Kidney (tissue), 22 donors: Measurements from ENCODE around the gene CDK19. TPM values are rescaled to one million over a fixed set of nuclear protein-coding genes. Genes with fewer than 3 reads are reported as not detected.

Source experiments
- DNase-seq, 5 donors: peaks; one replicate each; pipeline ENCODE4 v3.0.0-alpha.2; 2013 to 2020
- FAIRE-seq: peaks from 2 replicates; lab custom pipeline; 2012; peaks lifted over from hg19 to GRCh38; lab: Jason Lieb, UNC
- H3K27ac ChIP-seq, 2 donors: one replicate each; pipeline ENCODE4 v1.7.0; 2013; ENCODE audit warnings: low read depth in 2 of 2, low read length in 2 of 2, inconsistent platforms in 1 of 2
- H3K27me3 ChIP-seq: one replicate; pipeline ENCODE4 v1.7.1; 2013; ENCODE audit warnings: low read length, inconsistent platforms; ENCODE audit not compliant: control insufficient read depth, insufficient read depth
- H3K36me3 ChIP-seq, 3 donors: one replicate each; pipeline versions ENCODE4 v1.7.0 to v1.7.1; 2013; ENCODE audit warnings: low read length in 3 of 3, control low read depth in 1 of 3, inconsistent platforms in 1 of 3; ENCODE audit not compliant: insufficient read depth in 3 of 3, control insufficient read depth in 2 of 3
- H3K4me1 ChIP-seq, 3 donors: one replicate each; pipeline versions ENCODE4 v1.7.0 to v1.7.1; 2013; ENCODE audit warnings: low read length in 3 of 3, inconsistent platforms in 1 of 3, low read depth in 1 of 3; ENCODE audit not compliant: control insufficient read depth in 2 of 3, insufficient read depth in 2 of 3
- H3K4me3 ChIP-seq, 3 donors: one replicate each; pipeline versions ENCODE4 v1.7.0 to v1.8.1; 2013; ENCODE audit warnings: low read length in 3 of 3, control low read depth in 1 of 3, inconsistent platforms in 1 of 3
- H3K9ac ChIP-seq, 3 donors: one replicate each; pipeline versions ENCODE4 v1.7.0 to v1.7.1; 2013; ENCODE audit warnings: low read length in 3 of 3, control low read depth in 1 of 3, inconsistent platforms in 1 of 3
- H3K9me3 ChIP-seq, 3 donors: one replicate each; pipeline versions ENCODE4 v1.7.0 to v1.7.1; 2013; ENCODE audit warnings: low read length in 3 of 3, control low read depth in 1 of 3, inconsistent platforms in 1 of 3; ENCODE audit not compliant: control insufficient read depth in 2 of 3, insufficient read depth in 1 of 3
- CTCF ChIP-seq: IDR thresholded peaks from 3 replicates; pipeline ENCODE4 v1.5.1; 2012; ENCODE audit warnings: mild to moderate bottlenecking, moderate library complexity, borderline replicate concordance; ENCODE audit not compliant: insufficient read depth; ENCODE audit errors: extremely low read depth
- intact Hi-C: fragments of 100-400 bp; cut with DNase I; formaldehyde crosslinking; loops from one replicate; pipeline ENCODE4 v1.11.1; 2022
- long read RNA-seq, 10 donors: library from polyadenylated mRNA in 1 of 10; unstranded in 1 of 10; transcript quantifications; one replicate each; pipeline ENCODE4 v2.0.0 and lab custom pipeline, GENCODE V29; 2021 to 2026
- polyA plus RNA-seq: library from polyadenylated mRNA; stranded (reverse); fragments of 350-450 nt; fragmentation: Illumina TruSeq; extraction: RNeasy Lipid Tissue Mini Kit (QIAGEN cat#74804); gene quantifications from one replicate; pipeline ENCODE4 v1.2.3, GENCODE V29; 2014; ENCODE audit warnings: low read depth, low replicate concordance; ENCODE audit not compliant: insufficient read depth
- total RNA-seq: library from RNA; stranded (reverse); fragmentation: NEBNext Ultra II Directional; extraction: Animal tissue kit (Norgen Biotek cat#: 25700); gene quantifications from one replicate; pipeline ENCODE4 v1.2.1, GENCODE V29; 2021
- donor health status: control.
- donor health status: control.
- donor health status: control.
- donor health status: control.
- donor health status: control.
- donor health status: DM: yes; HTN: yes; CAD: no.
- donor health status: Normal renal cell carcinoma (clear cell type).

Gene CDK19
- total RNA-seq (20.4 TPM), polyA plus RNA-seq (4.9 TPM)
- long read RNA-seq, donor 1, full-length matches to known transcripts = 2 of 11 reads
- long read RNA-seq, donor 1, partial matches to known transcripts = 9 of 11 reads
- long read RNA-seq, donor 1, other reads (novel, unspliced or antisense) = 0 of 11 reads
- long read RNA-seq, donor 2, full-length matches to known transcripts = 1 of 131 reads
- long read RNA-seq, donor 2, partial matches to known transcripts = 101 of 131 reads
- long read RNA-seq, donor 2, other reads (novel, unspliced or antisense) = 29 of 131 reads
- long read RNA-seq, donor 3, partial matches to known transcripts = 8 of 8 reads
- long read RNA-seq, donor 3, other reads (novel, unspliced or antisense) = 0 of 8 reads
- long read RNA-seq, donor 4, full-length matches to known transcripts = 4 of 20 reads
- long read RNA-seq, donor 4, partial matches to known transcripts = 0 of 20 reads
- long read RNA-seq, donor 4, other reads (novel, unspliced or antisense) = 16 of 20 reads
- long read RNA-seq, donor 5 = 0 reads
- long read RNA-seq, donor 6, partial matches to known transcripts = 13 of 13 reads
- long read RNA-seq, donor 6, other reads (novel, unspliced or antisense) = 0 of 13 reads
- long read RNA-seq, donor 7, partial matches to known transcripts = 3 of 7 reads
- long read RNA-seq, donor 7, other reads (novel, unspliced or antisense) = 4 of 7 reads
- long read RNA-seq, donor 8, full-length matches to known transcripts = 3 of 140 reads
- long read RNA-seq, donor 8, partial matches to known transcripts = 118 of 140 reads
- long read RNA-seq, donor 8, other reads (novel, unspliced or antisense) = 19 of 140 reads
- long read RNA-seq, donor 9, full-length matches to known transcripts = 2 of 2 reads
- long read RNA-seq, donor 9, partial matches to known transcripts = 0 of 2 reads
- long read RNA-seq, donor 9, other reads (novel, unspliced or antisense) = 0 of 2 reads
- long read RNA-seq, donor 10, full-length matches to known transcripts = 5 of 80 reads
- long read RNA-seq, donor 10, partial matches to known transcripts = 53 of 80 reads
- long read RNA-seq, donor 10, other reads (novel, unspliced or antisense) = 22 of 80 reads

DNA sequence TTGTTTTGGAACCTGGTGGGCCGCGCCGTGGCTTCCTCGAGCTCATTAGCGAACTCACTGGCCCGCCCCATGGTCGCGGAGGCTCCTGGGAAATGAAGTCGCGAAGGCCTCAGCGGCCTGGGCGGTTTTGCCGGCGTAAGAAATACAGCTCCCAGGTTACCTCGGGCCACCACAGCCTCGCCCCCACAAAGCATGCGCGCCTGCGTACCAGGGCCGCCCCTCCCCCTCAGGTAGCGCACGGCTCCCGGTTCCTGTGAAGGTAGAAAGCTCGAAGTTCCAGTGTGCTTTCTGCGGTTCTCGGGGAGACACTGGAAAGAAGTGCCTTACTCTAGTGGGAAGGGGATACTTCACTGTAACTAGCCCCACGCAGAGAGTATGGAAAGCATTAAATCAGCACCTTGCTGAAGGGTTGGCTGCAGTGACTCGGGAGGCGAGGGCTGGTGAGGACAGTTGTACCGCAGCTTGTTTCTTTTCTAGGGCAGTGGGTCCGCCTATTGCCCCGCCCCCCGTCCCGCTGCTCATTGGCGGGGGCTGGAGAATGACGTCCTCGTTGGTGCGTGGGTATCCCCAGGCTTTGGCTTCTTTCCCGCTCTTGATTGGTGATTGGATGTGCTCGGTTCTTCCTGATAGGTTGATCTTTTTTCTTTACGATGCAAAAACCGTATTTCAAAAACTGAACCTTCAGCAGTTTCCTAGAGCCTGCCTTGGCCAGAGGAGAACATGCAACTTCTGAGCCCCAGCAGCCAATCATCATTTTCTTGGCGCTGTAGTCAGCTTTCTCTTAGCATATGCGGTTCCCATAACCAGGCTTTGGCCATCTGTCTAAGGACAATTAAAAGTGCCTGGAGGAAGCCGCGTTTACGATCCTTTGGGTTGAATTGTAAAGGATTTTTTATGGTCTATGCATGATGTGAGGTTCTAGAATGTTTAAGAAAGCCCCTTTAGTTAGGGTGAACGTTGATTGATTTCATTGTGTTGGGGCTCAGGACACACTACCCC is at the start of gene CDK19:
Gene CDK19 (minus strand): TSS at position 59 of the 999 bp plus-strand sequence. CDS start 333 bp downstream, outside the sequence.
- TF ChIP-seq CTCF = no peak
- H3K4me1 ChIP-seq = peaks cover 2 to 4% (median 3%) of the 10 kb centered on the region in 3 donors
- peak within 1 kb of the TSS; percentile 96 to 99 for H3K27ac ChIP-seq
- H3K27me3 ChIP-seq = no peaks in the 10 kb centered on the region
- H3K9ac ChIP-seq = peak within 1 kb of the TSS; percentile 80 to 97 (median 92)
- peak within 1 kb of the TSS; percentile 93 to 98 (median 96) for H3K4me3 ChIP-seq
- DNase-seq (peak; percentile 99 to 100 (median 99)), FAIRE-seq (peak; percentile 91)
- no peaks in the 10 kb centered on the region for H3K36me3 ChIP-seq
- H3K9me3 ChIP-seq = no peaks in the 10 kb centered on the region
- intact Hi-C loops = no loop called here

GRCh38 chr6:110864824-110865223 is 49.6 kb upstream of the CDK19 start:
- intact Hi-C loops = no loop called here
- FAIRE-seq = no peak
- DNase-seq = peak in 2 of 5 donors; percentile 66 to 84

More at GRCh38 chr6:110864824-110865223, 49.6 kb upstream of the CDK19 start:
- Histone ChIP-seq H3K9ac (no peak overlapping the region), H3K4me3 (no peak overlapping the region), H3K27ac (no peak overlapping the region), H3K27me3 (no peaks in the 10 kb centered on the region), H3K4me1 (no peaks in the 10 kb centered on the region), H3K36me3 (no peaks in the 10 kb centered on the region), H3K9me3 (no peaks in the 10 kb centered on the region)
- TF ChIP-seq CTCF = no peak
